ENCODE measurements around the gene IGFALS.

DNA sequence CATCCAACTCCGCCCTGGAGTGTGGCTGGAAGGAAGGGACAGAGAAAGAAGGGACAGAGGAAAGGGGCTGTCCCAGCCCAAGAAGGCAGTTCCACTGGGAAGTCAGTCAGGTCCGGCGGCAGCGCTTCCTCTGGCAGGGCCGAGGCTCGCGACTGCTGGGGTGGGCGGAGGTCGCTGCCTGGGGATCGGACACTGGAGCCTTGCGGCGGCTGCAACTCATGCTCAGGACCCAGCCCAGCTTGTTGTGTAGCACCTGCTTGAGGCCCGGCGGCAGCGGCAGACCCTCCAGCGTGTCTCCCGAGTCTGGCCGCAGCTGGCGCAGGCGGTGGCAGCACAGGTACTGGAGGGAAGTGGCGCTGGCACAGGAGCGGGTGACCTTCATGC, 16.5 kb downstream of the IGFALS start:
- no peak for TF ChIP-seq BACH2 (CRISPR knock-in tag; IDR thresholded peaks at IDR 0.05; ENCODE audit: borderline replicate concordance)
- TF ChIP-seq RARB (CRISPR knock-in tag; IDR thresholded peaks at IDR 0.05) = no peak
- no peak for TF ChIP-seq ZC3H10 (CRISPR knock-in tag; IDR thresholded peaks at IDR 0.05)
